A549 (cell line): Measurements from ENCODE around the gene SLC39A11. TPM values are rescaled to one million over a fixed set of nuclear protein-coding genes. Genes with fewer than 3 reads are reported as not detected.

ENCODE experiments used
- ATAC-seq, 2 experiments: fragments of 200-7000 bp in 1 of 2; fragments of >200 bp in 1 of 2; cut with Nextera tagmentation in 1 of 2; cut with Tn5 transposase in 1 of 2; 3 replicates each; pipeline versions ENCODE4 v1.8.0 to v1.9.1; 2018 to 2020; ENCODE audit warnings: mild to moderate bottlenecking in 1 of 2, moderate library complexity in 1 of 2
- CTCF ChIA-PET: fragments of 300-600 bp; sonication (Branson Sonifier 250); formaldehyde crosslinking; extraction: SDS; loops from one replicate; lab custom pipeline; 2021; ENCODE audit warnings: antibody characterized with exemption, inconsistent platforms; lab: Yijun Ruan, JAX
- POLR2A ChIA-PET: fragments of 350-600 bp; formaldehyde crosslinking; extraction: SDS; loops from one replicate; lab custom pipeline; 2021; ENCODE audit warnings: antibody characterized with exemption, inconsistent platforms; lab: Yijun Ruan, JAX
- DNase-seq, 2 experiments: peaks; one replicate each; pipeline versions ENCODE4 v3.0.0 to v3.0.0-alpha.2; 2011 to 2016; ENCODE audit warnings: low read depth in 1 of 2, low spot score in 1 of 2
- FAIRE-seq: peaks from 2 replicates; lab custom pipeline; 2011; peaks lifted over from hg19 to GRCh38; lab: Jason Lieb, UNC
- H3K27ac ChIP-seq, 2 experiments: fragments of >200 bp; sonication (Bioruptor Twin); formaldehyde crosslinking; 3 replicates each; pipeline ENCODE4 v1.5.1; 2016 to 2017
- H3K4me1 ChIP-seq: fragments of >200 bp; sonication (Bioruptor Twin); formaldehyde crosslinking; 3 replicates; pipeline ENCODE4 v1.6.1; 2016
- H3K4me2 ChIP-seq: fragments of >200 bp; sonication (Bioruptor Twin); formaldehyde crosslinking; 3 replicates; pipeline ENCODE4 v1.6.1; 2016
- H3K4me3 ChIP-seq: fragments of >200 bp; sonication (Bioruptor Twin); formaldehyde crosslinking; 3 replicates; pipeline ENCODE4 v1.5.1; 2016
- H3K9me3 ChIP-seq: fragments of >200 bp; sonication (Bioruptor Twin); formaldehyde crosslinking; 3 replicates; pipeline ENCODE4 v1.6.1; 2016
- CBX2 ChIP-seq: fragments of 200-600 bp; sonication (generic); IDR thresholded peaks from 2 replicates; pipeline ENCODE4 v1.6.1; 2016; ENCODE audit warnings: low read depth, mild to moderate bottlenecking, borderline replicate concordance
- CHD4 ChIP-seq: fragments of 200-600 bp; sonication (generic); IDR thresholded peaks from 2 replicates; pipeline ENCODE4 v1.6.1; 2016; ENCODE audit warnings: antibody characterized with exemption, mild to moderate bottlenecking, borderline replicate concordance
- ESRRA ChIP-seq: fragments of 150-350 bp; IDR thresholded peaks from 2 replicates; pipeline ENCODE4 v1.6.1; 2014; ENCODE audit warnings: mild to moderate bottlenecking, low read length, borderline replicate concordance
- FOXS1 ChIP-seq: fragments of 250-450 bp; sonication (Bioruptor Pico); IDR thresholded peaks from 2 replicates; pipeline ENCODE4 v1.5.0; 2020; ENCODE audit warnings: mild to moderate bottlenecking, moderate library complexity
- HDAC2 ChIP-seq: fragments of 200-600 bp; sonication (generic); IDR thresholded peaks from 2 replicates; pipeline ENCODE4 v1.6.1; 2016
- HEYL ChIP-seq: fragments of 250-450 bp; sonication (Bioruptor Pico); IDR thresholded peaks from 2 replicates; pipeline ENCODE4 v1.8.0; 2021; ENCODE audit warnings: mild to moderate bottlenecking, moderate library complexity
- HOXA7 ChIP-seq: fragments of 250-450 bp; sonication (Bioruptor Pico); IDR thresholded peaks from 2 replicates; pipeline ENCODE4 v1.5.0; 2020; ENCODE audit warnings: mild to moderate bottlenecking, moderate library complexity
- HOXB13 ChIP-seq: fragments of 250-450 bp; sonication (Bioruptor Pico); IDR thresholded peaks from 2 replicates; pipeline ENCODE4 v1.5.0; 2020; ENCODE audit warnings: low read depth, mild to moderate bottlenecking, moderate library complexity
- JUNB ChIP-seq: fragments of >200 bp; sonication (Bioruptor Twin); formaldehyde crosslinking; IDR thresholded peaks from 2 replicates; pipeline ENCODE4 v1.6.1; 2016
- MAZ ChIP-seq: fragments of 150-350 bp; IDR thresholded peaks from 2 replicates; pipeline ENCODE4 v1.6.1; 2014; ENCODE audit warnings: antibody characterized with exemption, low read depth, low read length, borderline replicate concordance
- POLR2A ChIP-seq: IDR thresholded peaks from 2 replicates; pipeline ENCODE4 v1.6.1; 2012; ENCODE audit warnings: mild to moderate bottlenecking, low read length
- RFX5 ChIP-seq: fragments of 450-650 bp; IDR thresholded peaks from 2 replicates; pipeline ENCODE4 v1.7.1; 2014; ENCODE audit warnings: antibody characterized with exemption, mild to moderate bottlenecking, moderate library complexity
- RNF2 ChIP-seq: fragments of 200-600 bp; sonication (generic); IDR thresholded peaks from 2 replicates; pipeline ENCODE4 v1.6.1; 2016; ENCODE audit warnings: low read depth, mild to moderate bottlenecking, antibody characterized with exemption, moderate library complexity, borderline replicate concordance
- TFCP2L1 ChIP-seq: fragments of 250-450 bp; sonication (Bioruptor Pico); IDR thresholded peaks from 2 replicates; pipeline ENCODE4 v1.5.0; 2021; ENCODE audit warnings: mild to moderate bottlenecking
- TP53 ChIP-seq: fragments of 250-450 bp; sonication (Bioruptor Pico); IDR thresholded peaks from 2 replicates; pipeline ENCODE4 v1.5.0; 2021; ENCODE audit warnings: mild to moderate bottlenecking, moderate library complexity
- ZNF302 ChIP-seq: fragments of 250-450 bp; sonication (Bioruptor Pico); IDR thresholded peaks from 2 replicates; pipeline ENCODE4 v1.9.0; 2021; ENCODE audit warnings: inconsistent platforms, mild to moderate bottlenecking, moderate library complexity
- ZSCAN20 ChIP-seq: fragments of 250-450 bp; sonication (Bioruptor Pico); IDR thresholded peaks from 2 replicates; pipeline ENCODE4 v1.8.0; 2022; ENCODE audit warnings: mild to moderate bottlenecking, moderate library complexity
- WGBS: methylation state at CpG from one replicate; pipeline ENCODE4 v1.1.6; 2017; ENCODE audit errors: missing lambda C conversion rate; 5-methylcytosine and 5-hydroxymethylcytosine counted together
- polyA plus RNA-seq, 4 experiments: library from polyadenylated mRNA; depleted of rRNA in 3 of 4; stranded (reverse); fragments of >200 nt; fragmentation: RNase III in 1 of 4; extraction: RNeasy Plus Mini Kit Qiagen cat#74134 plus additional on column Dnase treatment in 1 of 4; gene quantifications; 2 replicates in 3 of 4; 3 replicates in 1 of 4; pipeline ENCODE4 v1.2.3, GENCODE V29; 2011 to 2017
- TF ChIP-seq, protein P1 (sequence below): fragments of 250-450 bp; sonication (Bioruptor Pico); IDR thresholded peaks from 2 replicates; pipeline ENCODE4 v1.5.0; 2021; ENCODE audit warnings: mild to moderate bottlenecking, moderate library complexity, borderline replicate concordance
- TF ChIP-seq, protein P2 (sequence below): fragments of 200-600 bp; sonication (generic); IDR thresholded peaks from 2 replicates; pipeline ENCODE4 v1.6.1; 2016; ENCODE audit warnings: antibody characterized with exemption, mild to moderate bottlenecking, moderate library complexity
- TF ChIP-seq, protein P3 (sequence below): fragments of 150-350 bp; IDR thresholded peaks from 2 replicates; pipeline ENCODE4 v1.6.1; 2014; ENCODE audit warnings: low read depth, mild to moderate bottlenecking, low read length
- TF ChIP-seq, protein P4 (sequence below): fragments of >200 bp; sonication (Bioruptor Twin); formaldehyde crosslinking; IDR thresholded peaks from 3 replicates; pipeline ENCODE4 v1.6.1; 2016
- TF ChIP-seq, protein P5 (sequence below): fragments of 250-450 bp; sonication (Bioruptor Pico); IDR thresholded peaks from 2 replicates; pipeline ENCODE4 v1.5.0; 2020; ENCODE audit warnings: low read depth, mild to moderate bottlenecking, moderate library complexity
- TF ChIP-seq, protein P6 (sequence below): IDR thresholded peaks from 2 replicates; pipeline ENCODE4 v1.6.1; 2012

The SLC39A11 gene
- polyA plus RNA-seq, 2 of the 4 experiments (the other 2 are of a cell fraction) = 18.4 to 25.2 TPM

DNA sequence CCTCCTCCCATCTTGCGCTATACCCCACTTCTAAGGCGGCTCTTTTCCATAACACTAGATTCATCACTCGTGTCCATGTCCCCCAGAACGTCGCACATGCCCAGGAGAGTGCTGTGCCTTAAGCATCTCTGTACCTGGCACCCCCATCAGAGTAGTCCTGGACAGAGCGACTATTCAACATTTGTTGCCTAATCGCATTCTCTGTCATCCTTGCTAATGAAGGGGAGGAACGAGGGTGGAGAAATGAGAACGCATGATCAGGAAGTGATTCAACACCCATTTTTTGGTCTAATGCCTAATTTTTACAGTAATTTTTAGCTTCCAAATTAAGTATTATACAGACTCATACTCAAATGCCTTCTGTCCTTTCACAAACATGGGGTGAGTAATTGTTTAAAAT is 53.2 kb downstream of the SLC39A11 start (continued):
- no peak for TF ChIP-seq ZNF302 (CRISPR knock-in tag)
- TF ChIP-seq, protein P1, sequence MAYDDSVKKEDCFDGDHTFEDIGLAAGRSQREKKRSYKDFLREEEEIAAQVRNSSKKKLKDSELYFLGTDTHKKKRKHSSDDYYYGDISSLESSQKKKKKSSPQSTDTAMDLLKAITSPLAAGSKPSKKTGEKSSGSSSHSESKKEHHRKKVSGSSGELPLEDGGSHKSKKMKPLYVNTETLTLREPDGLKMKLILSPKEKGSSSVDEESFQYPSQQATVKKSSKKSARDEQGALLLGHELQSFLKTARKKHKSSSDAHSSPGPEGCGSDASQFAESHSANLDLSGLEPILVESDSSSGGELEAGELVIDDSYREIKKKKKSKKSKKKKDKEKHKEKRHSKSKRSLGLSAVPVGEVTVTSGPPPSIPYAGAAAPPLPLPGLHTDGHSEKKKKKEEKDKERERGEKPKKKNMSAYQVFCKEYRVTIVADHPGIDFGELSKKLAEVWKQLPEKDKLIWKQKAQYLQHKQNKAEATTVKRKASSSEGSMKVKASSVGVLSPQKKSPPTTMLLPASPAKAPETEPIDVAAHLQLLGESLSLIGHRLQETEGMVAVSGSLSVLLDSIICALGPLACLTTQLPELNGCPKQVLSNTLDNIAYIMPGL (CRISPR knock-in tag) = no peak

DNA sequence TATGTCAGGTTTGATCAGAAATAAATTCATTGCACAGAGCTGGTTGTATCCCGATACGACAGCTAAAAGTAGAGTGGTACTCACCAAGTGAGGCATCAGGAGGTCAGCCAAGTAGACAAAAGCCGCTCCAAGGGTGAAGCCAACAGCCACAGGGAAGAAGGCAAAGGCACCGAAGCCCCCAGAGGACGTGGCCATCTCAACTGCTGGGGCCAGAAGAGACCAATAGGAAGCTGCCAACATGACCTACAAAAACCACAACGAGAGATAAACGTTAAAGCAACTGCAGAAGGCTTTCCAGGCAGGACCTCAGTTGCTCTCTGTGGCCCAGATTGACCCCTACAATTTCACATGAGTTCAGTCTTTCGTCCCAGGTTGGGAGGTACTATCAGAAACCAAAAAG is 61.0 kb downstream of the SLC39A11 start:
- peaks cover 17% of the 10 kb centered on the region for H3K4me1 ChIP-seq
- no peak overlapping the region; the same call in 2 of the 3 replicates for H3K4me2 ChIP-seq
- FAIRE-seq (no peak), DNase-seq (no peak), ATAC-seq (no peak)
- CTCF ChIA-PET = interaction anchor here (1.1 kb wide), 1 partner anchor 52 kb away, joined by 4 read pairs; no protein-coding TSS in a partner anchor
- POLR2A ChIA-PET = no interaction called here
- no peaks in the 10 kb centered on the region for H3K9me3 ChIP-seq
- no peak overlapping the region for H3K4me3 ChIP-seq
- 89% methylated on average over 8 of the region's 8 CpGs for WGBS
- H3K27ac ChIP-seq = no peak overlapping the region
- TF ChIP-seq POLR2A = no peak
- TF ChIP-seq CHD4 = no peak
- no peak for TF ChIP-seq ZSCAN20 (CRISPR knock-in tag)
- TF ChIP-seq TFCP2L1 = no peak
- TF ChIP-seq MAZ = no peak

DNA sequence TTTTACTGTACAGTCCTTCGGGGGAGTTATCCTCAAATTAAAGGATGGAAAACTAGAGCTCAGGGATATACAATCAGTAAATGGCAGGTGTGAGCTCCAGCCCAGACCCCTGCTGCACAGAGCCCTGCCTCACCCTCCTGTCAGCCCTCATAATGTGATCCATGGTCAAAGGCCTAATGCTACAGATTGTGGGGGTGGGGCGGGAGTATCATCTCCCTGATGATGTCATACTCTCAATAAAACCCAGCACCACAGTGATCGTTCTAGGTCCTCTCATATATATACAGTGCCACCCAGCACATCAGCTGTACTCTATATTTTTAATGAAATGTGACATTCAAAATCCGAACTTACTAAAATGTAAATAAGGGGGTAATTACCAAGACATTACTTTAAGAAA is 61.5 kb downstream of the SLC39A11 start:
- ChIA-PET CTCF (interaction anchor here (1.1 kb wide), 1 partner anchor 52 kb away, joined by 4 read pairs; no protein-coding TSS in a partner anchor), POLR2A (no interaction called here)
- WGBS = 80% methylated on average over 4 of the region's 4 CpGs
- peak overlapping the region in 1 of 2 experiments; percentile 49; a peak in 3 of 6 replicates for H3K27ac ChIP-seq
- no peak for FAIRE-seq
- DNase-seq = no peak
- H3K9me3 ChIP-seq = no peaks in the 10 kb centered on the region
- peak overlapping the region; percentile 56 for H3K4me2 ChIP-seq
- no peak for TF ChIP-seq TFCP2L1
- no peak for TF ChIP-seq JUNB
- TF ChIP-seq HDAC2 = no peak
- no peak for TF ChIP-seq HEYL
- no peak for TF ChIP-seq ZNF302 (CRISPR knock-in tag)
- TF ChIP-seq, protein P2, sequence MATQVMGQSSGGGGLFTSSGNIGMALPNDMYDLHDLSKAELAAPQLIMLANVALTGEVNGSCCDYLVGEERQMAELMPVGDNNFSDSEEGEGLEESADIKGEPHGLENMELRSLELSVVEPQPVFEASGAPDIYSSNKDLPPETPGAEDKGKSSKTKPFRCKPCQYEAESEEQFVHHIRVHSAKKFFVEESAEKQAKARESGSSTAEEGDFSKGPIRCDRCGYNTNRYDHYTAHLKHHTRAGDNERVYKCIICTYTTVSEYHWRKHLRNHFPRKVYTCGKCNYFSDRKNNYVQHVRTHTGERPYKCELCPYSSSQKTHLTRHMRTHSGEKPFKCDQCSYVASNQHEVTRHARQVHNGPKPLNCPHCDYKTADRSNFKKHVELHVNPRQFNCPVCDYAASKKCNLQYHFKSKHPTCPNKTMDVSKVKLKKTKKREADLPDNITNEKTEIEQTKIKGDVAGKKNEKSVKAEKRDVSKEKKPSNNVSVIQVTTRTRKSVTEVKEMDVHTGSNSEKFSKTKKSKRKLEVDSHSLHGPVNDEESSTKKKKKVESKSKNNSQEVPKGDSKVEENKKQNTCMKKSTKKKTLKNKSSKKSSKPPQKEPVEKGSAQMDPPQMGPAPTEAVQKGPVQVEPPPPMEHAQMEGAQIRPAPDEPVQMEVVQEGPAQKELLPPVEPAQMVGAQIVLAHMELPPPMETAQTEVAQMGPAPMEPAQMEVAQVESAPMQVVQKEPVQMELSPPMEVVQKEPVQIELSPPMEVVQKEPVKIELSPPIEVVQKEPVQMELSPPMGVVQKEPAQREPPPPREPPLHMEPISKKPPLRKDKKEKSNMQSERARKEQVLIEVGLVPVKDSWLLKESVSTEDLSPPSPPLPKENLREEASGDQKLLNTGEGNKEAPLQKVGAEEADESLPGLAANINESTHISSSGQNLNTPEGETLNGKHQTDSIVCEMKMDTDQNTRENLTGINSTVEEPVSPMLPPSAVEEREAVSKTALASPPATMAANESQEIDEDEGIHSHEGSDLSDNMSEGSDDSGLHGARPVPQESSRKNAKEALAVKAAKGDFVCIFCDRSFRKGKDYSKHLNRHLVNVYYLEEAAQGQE = no peak
- no peak; a peak in 1 of 6 replicates for ATAC-seq
- H3K4me1 ChIP-seq = peaks cover 17% of the 10 kb centered on the region
- H3K4me3 ChIP-seq = no peak overlapping the region

DNA sequence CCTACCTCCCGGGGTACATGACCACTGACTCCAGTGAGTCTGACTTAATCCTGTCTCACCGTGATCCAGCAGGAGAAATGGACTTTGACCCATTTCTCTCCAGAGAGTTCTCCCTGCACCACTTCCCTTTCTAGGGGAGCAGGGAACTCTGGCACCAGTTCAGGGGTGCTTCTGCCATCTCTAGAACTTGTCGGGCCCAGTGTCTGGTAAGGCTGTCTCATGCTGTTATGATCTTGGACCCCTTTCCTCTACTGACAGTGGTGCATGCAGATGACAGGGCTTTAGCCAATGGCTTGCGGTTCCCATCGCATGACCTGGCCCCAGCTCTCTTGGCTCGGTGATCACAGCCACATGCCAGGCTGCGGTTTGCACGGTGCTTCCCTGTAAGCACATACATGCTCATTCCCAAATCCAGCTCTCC is 62.0 kb downstream of the SLC39A11 start:
- no peak overlapping the region for H3K4me3 ChIP-seq
- H3K9me3 ChIP-seq = no peaks in the 10 kb centered on the region
- TF ChIP-seq, protein P3, sequence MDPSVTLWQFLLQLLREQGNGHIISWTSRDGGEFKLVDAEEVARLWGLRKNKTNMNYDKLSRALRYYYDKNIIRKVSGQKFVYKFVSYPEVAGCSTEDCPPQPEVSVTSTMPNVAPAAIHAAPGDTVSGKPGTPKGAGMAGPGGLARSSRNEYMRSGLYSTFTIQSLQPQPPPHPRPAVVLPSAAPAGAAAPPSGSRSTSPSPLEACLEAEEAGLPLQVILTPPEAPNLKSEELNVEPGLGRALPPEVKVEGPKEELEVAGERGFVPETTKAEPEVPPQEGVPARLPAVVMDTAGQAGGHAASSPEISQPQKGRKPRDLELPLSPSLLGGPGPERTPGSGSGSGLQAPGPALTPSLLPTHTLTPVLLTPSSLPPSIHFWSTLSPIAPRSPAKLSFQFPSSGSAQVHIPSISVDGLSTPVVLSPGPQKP = no peak
- TF ChIP-seq, protein P4, sequence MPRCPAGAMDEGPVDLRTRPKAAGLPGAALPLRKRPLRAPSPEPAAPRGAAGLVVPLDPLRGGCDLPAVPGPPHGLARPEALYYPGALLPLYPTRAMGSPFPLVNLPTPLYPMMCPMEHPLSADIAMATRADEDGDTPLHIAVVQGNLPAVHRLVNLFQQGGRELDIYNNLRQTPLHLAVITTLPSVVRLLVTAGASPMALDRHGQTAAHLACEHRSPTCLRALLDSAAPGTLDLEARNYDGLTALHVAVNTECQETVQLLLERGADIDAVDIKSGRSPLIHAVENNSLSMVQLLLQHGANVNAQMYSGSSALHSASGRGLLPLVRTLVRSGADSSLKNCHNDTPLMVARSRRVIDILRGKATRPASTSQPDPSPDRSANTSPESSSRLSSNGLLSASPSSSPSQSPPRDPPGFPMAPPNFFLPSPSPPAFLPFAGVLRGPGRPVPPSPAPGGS = no peak
- TF ChIP-seq CHD4 (no peak), RFX5 (no peak), TP53 (no peak), CBX2 (no peak), ESRRA (no peak), HOXB13 (CRISPR knock-in tag) (no peak), FOXS1 (CRISPR knock-in tag) (no peak), HOXA7 (CRISPR knock-in tag) (no peak), HDAC2 (no peak), RNF2 (no peak)
- TF ChIP-seq, protein P5, sequence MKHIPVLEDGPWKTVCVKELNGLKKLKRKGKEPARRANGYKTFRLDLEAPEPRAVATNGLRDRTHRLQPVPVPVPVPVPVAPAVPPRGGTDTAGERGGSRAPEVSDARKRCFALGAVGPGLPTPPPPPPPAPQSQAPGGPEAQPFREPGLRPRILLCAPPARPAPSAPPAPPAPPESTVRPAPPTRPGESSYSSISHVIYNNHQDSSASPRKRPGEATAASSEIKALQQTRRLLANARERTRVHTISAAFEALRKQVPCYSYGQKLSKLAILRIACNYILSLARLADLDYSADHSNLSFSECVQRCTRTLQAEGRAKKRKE (CRISPR knock-in tag) = no peak
- TF ChIP-seq, protein P6, sequence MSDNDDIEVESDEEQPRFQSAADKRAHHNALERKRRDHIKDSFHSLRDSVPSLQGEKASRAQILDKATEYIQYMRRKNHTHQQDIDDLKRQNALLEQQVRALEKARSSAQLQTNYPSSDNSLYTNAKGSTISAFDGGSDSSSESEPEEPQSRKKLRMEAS = no peak
- DNase-seq = peak in 1 of 2 experiments; percentile 26
- WGBS = 66% methylated on average over 6 of the region's 8 CpGs
- ChIA-PET POLR2A (no interaction called here), CTCF (interaction anchor here (0.5 to 1.1 kb wide), 3 partner anchors 10 to 53 kb away, joined by 3 to 4 read pairs (median 3); no protein-coding TSS in a partner anchor)
- H3K27ac ChIP-seq = peak overlapping the region in 1 of 2 experiments; percentile 49; a peak in 5 of 6 replicates
- peak; percentile 47 to 66; a peak in 4 of 6 replicates for ATAC-seq
- no peak for FAIRE-seq
- H3K4me1 ChIP-seq = peaks cover 17% of the 10 kb centered on the region
- H3K4me2 ChIP-seq = peak overlapping the region; percentile 56
